Activated CD4-positive, alpha-beta memory T cell treated with anti-CD3 and anti-CD28 coated beads, Interleukin-2, amount 10 ng/mL, durations not matched to agents 7 days and 5 days (primary cell): Measurements from ENCODE around the gene DNM2. TPM values are rescaled to one million over a fixed set of nuclear protein-coding genes. Genes with fewer than 3 reads are reported as not detected.
"Not testable (repeated sequence)": the region's sequence is repeated elsewhere in the genome, so short reads cannot be mapped to it uniquely, and the experiment has no call there.

ENCODE experiments used
- CTCF ChIA-PET: fragments of 350-600 bp; sonication (Branson Sonifier 250); formaldehyde crosslinking; loops from one replicate; lab custom pipeline; 2021; ENCODE audit warnings: antibody characterized with exemption, inconsistent platforms; lab: Charles Lee
- POLR2A ChIA-PET: fragments of 350-600 bp; sonication (Branson Sonifier 250); formaldehyde crosslinking; loops from one replicate; lab custom pipeline; 2021; ENCODE audit warnings: antibody characterized with exemption; lab: Charles Lee
- DNase-seq: peaks from one replicate; pipeline ENCODE4 v3.0.0-alpha.2; 2020
- H3K27ac Mint-ChIP-seq: one replicate; pipeline ENCODE4 v1.8.0; 2021; ENCODE audit warnings: mild to moderate bottlenecking, mixed read lengths
- H3K27me3 Mint-ChIP-seq: one replicate; pipeline ENCODE4 v1.8.0; 2021; ENCODE audit warnings: mixed read lengths
- H3K36me3 Mint-ChIP-seq: one replicate; pipeline ENCODE4 v1.8.0; 2021; ENCODE audit warnings: low read depth, mixed read lengths
- H3K4me1 Mint-ChIP-seq: one replicate; pipeline ENCODE4 v1.8.0; 2021; ENCODE audit warnings: mixed read lengths
- H3K4me3 Mint-ChIP-seq: one replicate; pipeline ENCODE4 v1.8.0; 2021; ENCODE audit warnings: mild to moderate bottlenecking, mixed read lengths
- H3K9me3 Mint-ChIP-seq: one replicate; pipeline ENCODE4 v1.8.0; 2021; ENCODE audit warnings: mixed read lengths
- total RNA-seq, 2 experiments: library from RNA; stranded (reverse); gene quantifications; one replicate each; pipeline ENCODE4 v1.2.3, GENCODE V29; 2021

DNM2 gene
- total RNA-seq, 2 experiments from 2014 or later: 277 to 288 TPM

GRCh38 chr19:10874024-10874423 lies 156.1 kb downstream of the DNM2 start:
- CTCF ChIA-PET: interaction anchor here (1.1 to 1.5 kb wide), 3 partner anchors 10 to 68 kb away, joined by 3 to 5 read pairs (median 4); no protein-coding TSS in a partner anchor
- POLR2A ChIA-PET: no interaction called here
- H3K27ac Mint-ChIP-seq: no peak overlapping the region

GRCh38 chr19:10876459-10877240 lies 158.8 kb downstream of the DNM2 start:
- no peaks in the 10 kb centered on the region for H3K9me3 Mint-ChIP-seq
- no peak overlapping the region for H3K27ac Mint-ChIP-seq
- DNase-seq: no peak
- H3K4me3 Mint-ChIP-seq: no peak overlapping the region
- H3K4me1 Mint-ChIP-seq: peaks cover 44% of the 10 kb centered on the region
- POLR2A ChIA-PET: no interaction called here
- no peaks in the 10 kb centered on the region for H3K27me3 Mint-ChIP-seq
- peaks cover 8% of the 10 kb centered on the region for H3K36me3 Mint-ChIP-seq
- CTCF ChIA-PET: interaction anchor here (0.6 to 2.0 kb wide), 3 partner anchors 12 to 57 kb away, joined by 3 to 4 read pairs (median 3); no protein-coding TSS in a partner anchor

More at GRCh38 chr19:10874024-10874423, 156.1 kb downstream of the DNM2 start:
- no peak for DNase-seq
- Mint-ChIP-seq H3K9me3 (no peaks in the 10 kb centered on the region), H3K36me3 (peaks cover 4% of the 10 kb centered on the region), H3K27me3 (no peaks in the 10 kb centered on the region), H3K4me1 (peaks cover 44% of the 10 kb centered on the region), H3K4me3 (peak overlapping the region; percentile 43)

- H3K4me3 Mint-ChIP-seq, H3K27me3 Mint-ChIP-seq, H3K36me3 Mint-ChIP-seq, DNase-seq, H3K9me3 Mint-ChIP-seq: not testable (repeated sequence)
- ChIA-PET CTCF (interaction anchor here (0.6 to 2.0 kb wide), 5 partner anchors 12 to 407 kb away, joined by 3 to 5 read pairs (median 3); partner anchors contain the start of gene DNM2), POLR2A (interaction anchor here (0.7 kb wide), 1 partner anchor 10 kb away, joined by 3 read pairs; no protein-coding TSS in a partner anchor)
- H3K4me1 Mint-ChIP-seq: peaks cover 41% of the 10 kb centered on the region
- H3K27ac Mint-ChIP-seq: peak overlapping the region; percentile 86
These were observed 159.7 kb downstream of the DNM2 start for GRCh38 chr19:10877608-10878007.

DNA sequence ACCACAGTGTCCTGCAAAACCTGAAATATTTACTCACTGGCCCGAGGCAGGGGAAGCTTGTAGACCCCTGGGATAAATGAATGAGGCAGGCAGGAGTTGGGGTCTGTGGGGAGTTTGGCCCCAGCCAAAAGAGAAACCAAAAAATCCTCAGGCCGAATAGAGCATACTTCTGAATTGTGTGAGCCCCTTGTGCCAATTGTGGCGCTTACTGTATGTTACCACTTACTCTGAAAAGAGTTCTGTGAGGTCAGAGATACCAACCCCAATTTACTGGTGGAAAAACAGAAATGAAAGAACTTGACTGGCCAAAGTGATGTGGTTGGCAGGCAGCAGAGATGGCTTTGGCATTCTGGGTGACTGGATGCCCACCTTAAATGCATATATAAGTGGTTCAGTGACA lies 160.4 kb downstream of the DNM2 start:
- peaks cover 8% of the 10 kb centered on the region for H3K36me3 Mint-ChIP-seq
- CTCF ChIA-PET: interaction anchor here (0.6 to 2.0 kb wide), 4 partner anchors 13 to 407 kb away, joined by 3 to 5 read pairs (median 4); partner anchors contain the start of gene DNM2
- no peak for DNase-seq
- POLR2A ChIA-PET: interaction anchor here (0.7 kb wide), 1 partner anchor 10 kb away, joined by 3 read pairs; no protein-coding TSS in a partner anchor
- peak overlapping the region; percentile 86 for H3K27ac Mint-ChIP-seq
- H3K27me3 Mint-ChIP-seq: no peaks in the 10 kb centered on the region
- no peak overlapping the region for H3K4me3 Mint-ChIP-seq
- H3K9me3 Mint-ChIP-seq: no peaks in the 10 kb centered on the region
- H3K4me1 Mint-ChIP-seq: peaks cover 34% of the 10 kb centered on the region

Other genes with a start within 250 kb of the DNM2 start
- gene KEAP1, start 214.7 kb upstream of the DNM2 start, total RNA-seq: 100 to 1,000 TPM in 1 of 2 experiments, 10 to 100 TPM in 1; 97.1 to 103 TPM
- under 1 TPM; 0.63 to 0.68 TPM for gene S1PR5, start 200.6 kb upstream of the DNM2 start, total RNA-seq
- 10 to 100 TPM; 38.1 to 39.2 TPM for gene ATG4D, start 174.2 kb upstream of the DNM2 start, total RNA-seq
- 10 to 100 TPM; 45.5 TPM for gene KRI1, start 152.1 kb upstream of the DNM2 start, total RNA-seq
- 10 to 100 TPM; 85.4 to 89.4 TPM for gene CDKN2D, start 149.1 kb upstream of the DNM2 start, total RNA-seq
- gene AP1M2, start 130.8 kb upstream of the DNM2 start, total RNA-seq: not detected
- gene SLC44A2, start 92.5 kb upstream of the DNM2 start, total RNA-seq: 100 to 1,000 TPM; 147 to 152 TPM
- 100 to 1,000 TPM; 301 to 324 TPM for gene ILF3, start 63.7 kb upstream of the DNM2 start, total RNA-seq
- gene QTRT1, start 16.6 kb upstream of the DNM2 start, total RNA-seq: 10 to 100 TPM; 24.0 to 26.4 TPM
- 10 to 100 TPM; 15.7 to 17.3 TPM for gene TMED1, start 118.1 kb downstream of the DNM2 start, total RNA-seq
- 1 to 10 TPM; 1.1 to 1.8 TPM for gene C19orf38, start 130.3 kb downstream of the DNM2 start, total RNA-seq
- gene CARM1, start 153.5 kb downstream of the DNM2 start, total RNA-seq: 10 to 100 TPM; 39.3 to 40.2 TPM
- 10 to 100 TPM; 23.8 to 26.0 TPM for gene YIPF2, start 210.6 kb downstream of the DNM2 start, total RNA-seq
- 10 to 100 TPM; 24.3 to 25.7 TPM for gene TIMM29, start 210.7 kb downstream of the DNM2 start, total RNA-seq
- 10 to 100 TPM; 89.8 to 97.6 TPM for gene SMARCA4, start 243.0 kb downstream of the DNM2 start, total RNA-seq